IMR-90 (cell line): ENCODE measurements around the gene LSM2. TPM values are rescaled to one million over a fixed set of nuclear protein-coding genes. Genes with fewer than 3 reads are reported as not detected.

Experiments used
- ATAC-seq: fragments of 200-7000 bp; cut with Tn5 transposase; 2 replicates; pipeline ENCODE4 v1.9.1; 2020; ENCODE audit warnings: low read depth, mild to moderate bottlenecking, moderate library complexity
- BruUV-seq: library from RNA; stranded (reverse); fragments of 400-500 nt; replicated peaks from 2 replicates; lab custom pipeline; 2021; lab: Mats Ljungman, UMichigan
- CTCF ChIA-PET: fragments of 300-600 bp; formaldehyde crosslinking; extraction: SDS; loops from one replicate; lab custom pipeline; 2021; ENCODE audit warnings: antibody characterized with exemption; lab: Yijun Ruan, JAX
- POLR2A ChIA-PET: fragments of 300-600 bp; sonication (Branson Sonifier 250); formaldehyde crosslinking; loops from one replicate; lab custom pipeline; 2022; ENCODE audit warnings: antibody characterized with exemption; ENCODE audit not compliant: unreplicated experiment; lab: Charles Lee
- DNase-seq: peaks from one replicate; pipeline ENCODE4 v3.0.0; 2013
- H2AFZ ChIP-seq: replicated peaks from 2 replicates; pipeline ENCODE3; 2013; ENCODE audit warnings: low read length, mild to moderate bottlenecking; ENCODE audit not compliant: poor library complexity
- H2AK5ac ChIP-seq: 2 replicates; pipeline ENCODE4 v1.6.1; 2013; ENCODE audit warnings: low read depth, low read length, inconsistent platforms
- H2AK9ac ChIP-seq: replicated peaks from 2 replicates; pipeline ENCODE3; 2013; ENCODE audit warnings: mild to moderate bottlenecking, low read depth, low read length, moderate library complexity; ENCODE audit not compliant: poor library complexity
- H2BK120ac ChIP-seq: 2 replicates; pipeline ENCODE4 v1.6.1; 2013; ENCODE audit warnings: low read depth, low read length, inconsistent platforms
- H2BK15ac ChIP-seq: 3 replicates; pipeline ENCODE4 v1.6.1; 2013; ENCODE audit warnings: low read depth, low read length, inconsistent platforms
- H2BK20ac ChIP-seq: 2 replicates; pipeline ENCODE4 v1.6.1; 2013; ENCODE audit warnings: low read depth, mild to moderate bottlenecking, inconsistent platforms, low read length, moderate library complexity
- H2BK5ac ChIP-seq: 2 replicates; pipeline ENCODE4 v1.6.1; 2013; ENCODE audit warnings: mild to moderate bottlenecking, low read depth, low read length, inconsistent platforms; ENCODE audit not compliant: poor library complexity, severe bottlenecking
- H3K14ac ChIP-seq: replicated peaks from 2 replicates; pipeline ENCODE4 v1.6.1; 2013; ENCODE audit warnings: low read depth, low read length, inconsistent platforms
- H3K18ac ChIP-seq: 2 replicates; pipeline ENCODE4 v1.6.1; 2013; ENCODE audit warnings: low read depth, low read length, control low read depth
- H3K23ac ChIP-seq: 2 replicates; pipeline ENCODE4 v1.6.1; 2013; ENCODE audit warnings: low read depth, low read length, inconsistent platforms
- H3K27ac ChIP-seq: 2 replicates; pipeline ENCODE4 v1.5.1; 2013; ENCODE audit warnings: mild to moderate bottlenecking, control low read depth, low read length; ENCODE audit not compliant: insufficient read depth
- H3K27me3 ChIP-seq: 2 replicates; pipeline ENCODE4 v1.6.1; 2013; ENCODE audit warnings: low read length; ENCODE audit not compliant: control insufficient read depth, insufficient read depth
- H3K36me3 ChIP-seq: 2 replicates; pipeline ENCODE4 v1.6.1; 2013; ENCODE audit warnings: low read length, mixed read lengths; ENCODE audit not compliant: control insufficient read depth, insufficient read depth
- H3K4ac ChIP-seq: 2 replicates; pipeline ENCODE4 v1.6.1; 2013; ENCODE audit warnings: low read depth, low read length, inconsistent platforms
- H3K4me1 ChIP-seq: 2 replicates; pipeline ENCODE4 v1.6.1; 2013; ENCODE audit warnings: low read length, mixed read lengths; ENCODE audit not compliant: control insufficient read depth, insufficient read depth
- H3K4me2 ChIP-seq: 2 replicates; pipeline ENCODE4 v1.6.1; 2013; ENCODE audit warnings: low read depth, mild to moderate bottlenecking, control low read depth, low read length, moderate library complexity
- H3K4me3 ChIP-seq: 2 replicates; pipeline ENCODE4 v1.5.1; 2013; ENCODE audit warnings: low read depth, mild to moderate bottlenecking, control low read depth, low read length, moderate library complexity; ENCODE audit not compliant: insufficient read depth
- H3K56ac ChIP-seq: 2 replicates; pipeline ENCODE4 v1.6.1; 2013; ENCODE audit warnings: low read length, inconsistent platforms; ENCODE audit not compliant: insufficient read depth; ENCODE audit errors: extremely low read depth
- H3K79me1 ChIP-seq, 2 experiments: 2 replicates each; pipeline ENCODE4 v1.6.1; 2013; ENCODE audit warnings: low read length in 2 of 2, inconsistent platforms in 1 of 2, low read depth in 1 of 2
- H3K9ac ChIP-seq: 2 replicates; pipeline ENCODE4 v1.6.1; 2013; ENCODE audit warnings: low read depth, low read length, control low read depth
- H3K9me1 ChIP-seq: 2 replicates; pipeline ENCODE4 v1.6.1; 2013; ENCODE audit warnings: low read length, inconsistent platforms; ENCODE audit not compliant: insufficient read depth
- H3K9me3 ChIP-seq: 2 replicates; pipeline ENCODE4 v1.6.1; 2013; ENCODE audit warnings: low read length; ENCODE audit not compliant: control insufficient read depth, insufficient read depth
- H4K20me1 ChIP-seq: 2 replicates; pipeline ENCODE4 v1.6.1; 2013; ENCODE audit warnings: low read length, inconsistent platforms; ENCODE audit not compliant: insufficient read depth
- H4K5ac ChIP-seq: 2 replicates; pipeline ENCODE4 v1.6.1; 2013; ENCODE audit warnings: mild to moderate bottlenecking, low read depth, low read length, control low read depth
- H4K8ac ChIP-seq, 2 experiments: 2 replicates each; pipeline ENCODE4 v1.6.1; 2013; ENCODE audit warnings: low read depth in 2 of 2, low read length in 2 of 2, control low read depth in 1 of 2, inconsistent platforms in 1 of 2
- H4K91ac ChIP-seq: 2 replicates; pipeline ENCODE4 v1.6.1; 2013; ENCODE audit warnings: low read depth, low read length, inconsistent platforms; ENCODE audit not compliant: insufficient read depth
- BHLHE40 ChIP-seq: fragments of 150-350 bp; IDR thresholded peaks from 2 replicates; pipeline ENCODE4 v1.6.1; 2016; ENCODE audit warnings: mild to moderate bottlenecking, low read depth, low read length
- CHD1 ChIP-seq: IDR thresholded peaks from 2 replicates; pipeline ENCODE4 v1.6.1; 2012; ENCODE audit warnings: low read depth, low read length, improper control_type of control experiment
- ELK1 ChIP-seq: fragments of 150-350 bp; IDR thresholded peaks from 2 replicates; pipeline ENCODE4 v1.6.1; 2016; ENCODE audit warnings: low read depth, mild to moderate bottlenecking, low read length, moderate library complexity, borderline replicate concordance
- MXI1 ChIP-seq: IDR thresholded peaks from 2 replicates; pipeline ENCODE4 v1.6.1; 2012; ENCODE audit warnings: low read depth, mild to moderate bottlenecking, low read length, moderate library complexity, borderline replicate concordance
- RAD21 ChIP-seq: IDR thresholded peaks from 2 replicates; pipeline ENCODE4 v1.6.1; 2012; ENCODE audit warnings: low read length, improper control_type of control experiment
- USF2 ChIP-seq: fragments of 150-350 bp; IDR thresholded peaks from 2 replicates; pipeline ENCODE4 v1.6.1; 2017; ENCODE audit warnings: mild to moderate bottlenecking, antibody characterized with exemption, low read length, low read depth
- WGBS, 2 experiments: methylation state at CpG; one replicate each; pipeline versions ENCODE4 v1.1.5 to v1.1.7; 2013; ENCODE audit warnings: missing lambda C conversion rate in 2 of 2; ENCODE audit not compliant: insufficient read length in 1 of 2; ENCODE audit errors: extremely low coverage in 2 of 2; 5-methylcytosine and 5-hydroxymethylcytosine counted together
- dilution Hi-C: fragments of 300-500 bp; cut with HindIII; formaldehyde crosslinking; loops from one replicate; pipeline ENCODE4 v1.14.3; 2018; ENCODE audit warnings: low sequenced_read_pairs; ENCODE audit not compliant: unreplicated experiment
- in situ Hi-C: fragments of 300-500 bp; cut with MboI; formaldehyde crosslinking; loops from 3 replicates; pipeline ENCODE4 v1.14.3; 2019; ENCODE audit warnings: low sequenced_read_pairs, inconsistent platforms, mixed read lengths
- intact Hi-C: fragments of 100-400 bp; cut with micrococcal nuclease; formaldehyde crosslinking; loops from 2 replicates; pipeline ENCODE4 v1.10.0; 2022
- polyA plus RNA-seq, 3 experiments: library from polyadenylated mRNA; depleted of rRNA; stranded (reverse); fragments of >200 nt; gene quantifications; 2 replicates each; pipeline ENCODE4 v1.2.3, GENCODE V29; 2012; ENCODE audit warnings: low replicate concordance in 1 of 3
- total RNA-seq: library from RNA; depleted of rRNA; stranded (reverse); fragments of >200 nt; gene quantifications from 2 replicates; pipeline ENCODE4 v1.2.3, GENCODE V29; 2012

Gene LSM2
- total and polyA plus RNA-seq, 2 of the 4 experiments (the other 2 are of a cell fraction) = 56.3 to 61.0 TPM

GRCh38 chr6:31796993-31797385, 9.8 kb downstream of the LSM2 start:
- Histone ChIP-seq H3K4me3 (no peak overlapping the region), H2BK120ac (no peak overlapping the region), H2BK15ac (no peak overlapping the region), H2BK5ac (no peak overlapping the region), H3K79me1 (peaks cover 0 to 35% of the 10 kb centered on the region in 2 experiments), H3K56ac (no peak overlapping the region), H4K91ac (no peak overlapping the region), H3K9me3 (no peaks in the 10 kb centered on the region), H3K9ac (no peak overlapping the region), H3K27ac (no peak overlapping the region), H2BK20ac (no peak overlapping the region), H3K4me1 (no peaks in the 10 kb centered on the region; the same call in 1 of the 2 replicates), H3K27me3 (no peaks in the 10 kb centered on the region), H4K8ac (no peak overlapping the region), H3K4ac (no peak overlapping the region), H4K5ac (no peak overlapping the region), H3K18ac (no peak overlapping the region), H3K14ac (no peak overlapping the region), H3K23ac (no peak overlapping the region), H3K4me2 (no peak overlapping the region), H2AFZ (no peak overlapping the region), H2AK5ac (no peak overlapping the region), H2AK9ac (no peak overlapping the region), H3K9me1 (no peaks in the 10 kb centered on the region), H4K20me1 (no peaks in the 10 kb centered on the region), H3K36me3 (peaks cover 10% of the 10 kb centered on the region)
- ChIA-PET CTCF (interaction anchor here (1.6 kb wide), 1 partner anchor 9 kb away, joined by 10 read pairs; the partner anchor contains the start of gene LSM2), POLR2A (no interaction called here)
- intact Hi-C loops = no loop called here
- in situ Hi-C loops = no loop called here
- BruUV-seq = no TSS peak
- DNase-seq (no peak), ATAC-seq (no peak)
- TF ChIP-seq ELK1 (no peak), MXI1 (no peak), USF2 (no peak), CHD1 (no peak), BHLHE40 (no peak), RAD21 (no peak)
- dilution Hi-C loops = no loop called here
- WGBS, 2 experiments = 90% methylated on average over 2 of the region's 2 CpGs; no CpG with 5 or more reads in 1 of the 2 experiments
